GM19395 (cell line): ENCODE measurements around the gene POLR1E.

Experiments
- ATAC-seq: cut with Tn5 transposase; IDR thresholded peaks from one replicate; pipeline ENCODE4 v1.9.1; 2021; ENCODE audit warnings: mild to moderate bottlenecking, moderate library complexity; ENCODE audit not compliant: unreplicated experiment

POLR1E gene

GRCh38 chr9:37531699-37532098, 46.0 kb downstream of the POLR1E start:
- peak; percentile 61 for ATAC-seq

- no peak for ATAC-seq
These were observed 48.7 kb downstream of the POLR1E start for GRCh38 chr9:37534412-37534811.

GRCh38 chr9:37534901-37535300, 49.2 kb downstream of the POLR1E start:
- ATAC-seq, result no peak

GRCh38 chr9:37538099-37538498, 52.4 kb downstream of the POLR1E start:
- ATAC-seq, result no peak

- ATAC-seq, result no peak
These were observed 53.9 kb downstream of the POLR1E start for GRCh38 chr9:37539634-37540033.

GRCh38 chr9:37540634-37541033, 54.9 kb downstream of the POLR1E start:
- ATAC-seq, result no peak

GRCh38 chr9:37541465-37541864, 55.7 kb downstream of the POLR1E start:
- ATAC-seq, result no peak

- no peak for ATAC-seq
These were observed 56.7 kb downstream of the POLR1E start for GRCh38 chr9:37542488-37542887.

- ATAC-seq, result no peak
These were observed 57.1 kb downstream of the POLR1E start for GRCh38 chr9:37542895-37543294.

GRCh38 chr9:37543468-37543867, 57.7 kb downstream of the POLR1E start:
- no peak for ATAC-seq

- ATAC-seq, result no peak
These were observed 61.7 kb downstream of the POLR1E start for GRCh38 chr9:37547328-37547878.

- ATAC-seq, result no peak
These were observed 63.8 kb downstream of the POLR1E start for GRCh38 chr9:37549527-37549926.

GRCh38 chr9:37550781-37551180, 65.0 kb downstream of the POLR1E start:
- no peak for ATAC-seq

GRCh38 chr9:37551468-37551867, 65.7 kb downstream of the POLR1E start:
- no peak for ATAC-seq

GRCh38 chr9:37551888-37552287, 66.1 kb downstream of the POLR1E start:
- no peak for ATAC-seq
